Stimulated activated CD8-positive, alpha-beta memory T cell treated with anti-CD3 and anti-CD28 coated beads, Interleukin-7, amount 100 ng/mL, for 24 hours (primary cell): ENCODE results near the gene RPL22.
A peak's percentile ranks its signal among the peaks of the same experiment; 100 is the strongest.

Experiments used
- DNase-seq: peaks from one replicate; pipeline ENCODE4 v3.0.0-alpha.2; 2020; ENCODE audit warnings: low read depth

The RPL22 gene

DNA sequence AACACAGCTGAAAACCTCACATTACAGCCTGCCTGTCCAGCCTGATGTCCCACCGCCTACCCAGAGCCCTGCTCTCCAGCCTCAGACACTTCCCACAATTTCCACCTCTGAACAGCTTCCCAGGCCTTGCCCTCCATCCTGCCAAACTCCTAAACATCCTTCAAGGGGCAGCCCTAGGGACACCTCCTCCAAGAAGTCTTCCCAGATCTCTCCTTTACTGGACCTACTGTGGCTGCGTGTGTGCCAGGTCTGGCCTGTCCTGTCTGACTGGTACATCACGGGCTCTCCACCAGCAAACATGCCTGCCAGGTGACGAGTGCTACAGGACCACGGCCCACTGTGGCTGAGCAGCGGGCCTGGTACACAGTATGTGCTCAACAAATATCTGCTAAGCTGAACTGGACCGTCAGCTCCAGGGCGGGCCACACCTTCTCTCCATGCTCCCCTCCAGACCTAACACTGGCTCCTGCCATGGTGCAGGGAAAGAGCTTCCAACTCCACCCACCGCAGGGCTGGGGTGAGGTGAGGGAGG is 48.0 kb downstream of the RPL22 start:
- no peak for DNase-seq

DNA sequence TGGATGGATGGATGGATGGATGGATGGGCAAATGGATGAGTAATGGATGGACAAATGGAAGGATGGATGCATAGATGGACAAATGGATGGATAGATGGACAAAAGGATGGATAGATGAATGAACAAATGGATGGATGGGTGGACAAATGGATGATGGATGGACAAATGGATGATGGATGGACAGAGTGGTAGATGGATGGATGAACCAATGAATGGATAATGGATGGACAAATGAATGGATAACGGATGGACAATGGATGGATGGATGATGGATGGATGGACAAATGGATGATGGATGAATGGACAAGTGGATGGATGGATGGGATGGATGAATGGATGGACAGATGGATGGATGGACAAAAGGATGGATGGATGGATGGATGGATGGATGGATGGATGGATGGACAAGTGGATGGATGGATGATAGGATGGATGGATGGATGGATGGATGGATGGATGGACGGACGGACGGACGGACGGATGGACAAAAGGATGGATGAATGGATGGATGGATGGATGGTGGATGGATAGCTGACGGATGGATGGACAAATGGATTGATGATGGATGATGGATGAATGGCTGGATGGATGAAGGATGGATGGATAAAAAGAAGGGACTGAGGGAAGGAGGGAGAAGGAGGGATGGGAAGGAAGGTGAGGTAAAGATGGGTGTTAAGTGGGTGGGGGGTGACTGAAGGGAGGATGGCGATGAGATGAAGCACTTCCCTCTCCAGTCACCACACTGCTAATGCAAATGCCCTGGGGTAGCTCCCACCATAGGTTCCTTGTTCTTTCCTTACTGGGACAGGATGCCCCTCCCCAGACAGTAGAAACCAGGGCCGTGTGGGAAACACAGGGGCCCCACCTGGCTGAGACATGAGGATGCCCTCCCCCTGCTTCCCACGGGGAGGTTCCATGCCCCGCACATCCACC is 49.1 kb downstream of the RPL22 start:
- no peak for DNase-seq

DNA sequence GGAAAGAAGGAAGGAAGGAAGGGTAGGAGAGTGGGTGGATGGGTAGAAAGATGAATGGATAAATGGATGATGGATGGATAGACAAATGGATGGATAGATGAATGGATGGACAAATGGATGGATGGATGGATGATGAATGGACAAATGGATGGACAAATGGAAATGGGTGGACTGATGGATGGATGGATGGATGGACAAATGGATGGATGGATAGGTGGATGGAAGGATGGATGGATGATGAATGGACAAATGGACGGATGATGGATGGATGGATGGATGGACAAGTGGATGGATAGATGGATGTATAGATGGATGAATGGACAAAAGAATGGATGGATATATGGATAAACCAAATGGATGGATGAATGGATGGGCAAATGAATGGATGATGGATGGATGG is 49.8 kb downstream of the RPL22 start:
- no peak for DNase-seq

DNA sequence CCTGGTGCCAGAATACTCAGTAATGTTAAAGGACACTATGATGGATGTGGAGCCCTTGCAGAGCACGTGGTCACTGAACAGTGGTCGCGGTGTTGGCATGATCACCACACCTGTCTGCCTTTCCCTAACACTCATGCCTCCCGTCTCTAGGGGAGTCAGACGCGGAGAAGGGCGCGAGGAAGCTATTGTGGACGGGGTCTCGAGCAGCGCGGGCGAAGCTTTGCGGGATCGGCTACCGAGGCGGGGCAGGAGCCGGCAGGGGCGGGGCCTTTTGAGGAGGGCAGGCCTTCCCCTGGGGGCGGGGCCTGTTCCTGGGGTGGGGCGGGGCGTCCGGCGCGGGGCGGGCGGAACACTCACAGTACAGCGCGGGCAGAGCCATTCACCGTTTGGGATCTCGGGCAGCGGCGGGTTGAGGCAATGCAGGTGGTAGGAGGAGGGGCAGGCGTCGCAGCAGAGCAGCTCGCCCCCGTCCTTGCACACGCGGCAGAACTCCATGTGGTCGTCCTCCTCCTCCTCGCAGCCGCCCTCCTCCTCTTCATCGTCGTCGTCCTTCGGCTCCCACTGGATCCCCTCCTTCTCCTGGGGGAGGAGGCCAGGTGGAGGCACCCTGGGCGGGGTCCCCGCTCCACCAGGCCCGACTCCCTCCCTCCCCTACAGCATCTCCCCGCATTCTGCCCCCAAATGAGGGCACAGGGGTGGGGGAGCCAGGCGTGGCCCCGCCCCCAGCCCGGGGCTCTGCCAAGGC is 50.7 kb downstream of the RPL22 start:
- DNase-seq = peak; percentile 55

DNA sequence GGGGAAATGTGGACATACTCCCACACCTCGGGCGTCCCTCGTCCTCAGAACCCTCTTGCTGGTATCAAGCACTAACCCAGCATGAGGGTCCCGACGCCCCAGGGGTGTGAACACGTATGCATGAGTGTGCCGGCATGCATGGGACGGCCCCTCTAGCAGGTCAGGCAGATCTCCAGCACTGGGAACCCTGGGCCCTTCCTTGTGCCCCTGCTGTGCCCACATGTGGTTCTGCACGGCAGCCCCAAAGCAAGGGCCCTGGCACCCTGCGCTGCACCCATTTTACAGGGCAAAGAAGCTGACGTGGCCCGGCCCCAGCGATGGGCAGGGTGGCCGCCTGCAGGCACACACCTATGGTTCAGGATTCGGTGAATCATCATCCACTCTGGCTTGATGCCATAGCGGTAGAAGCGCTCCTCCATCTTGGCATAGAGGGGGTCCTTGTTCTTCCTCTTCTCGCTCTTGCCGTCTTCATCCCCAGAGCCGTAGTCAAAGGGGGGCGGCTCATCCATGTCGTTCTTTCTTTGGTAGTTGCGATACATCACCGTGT is 53.5 kb downstream of the RPL22 start:
- DNase-seq = no peak

DNA sequence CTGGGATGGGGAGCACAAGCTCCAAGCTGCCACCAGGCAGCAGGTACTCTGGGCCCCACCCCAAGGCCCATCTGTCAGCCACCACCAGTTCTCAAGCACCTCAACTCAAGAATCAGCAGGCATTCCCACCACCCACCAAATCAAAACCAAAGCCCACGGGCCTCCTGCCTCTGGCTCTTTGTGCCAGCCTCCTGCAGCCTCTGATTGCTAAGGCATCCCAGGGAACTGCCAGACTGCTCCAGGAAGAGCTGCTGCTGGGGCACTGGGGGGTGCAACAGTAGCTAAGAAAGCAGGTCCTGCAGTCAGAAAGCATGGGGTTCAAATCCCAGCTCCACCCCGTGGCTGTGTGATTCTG is 54.0 kb downstream of the RPL22 start:
- no peak for DNase-seq

DNA sequence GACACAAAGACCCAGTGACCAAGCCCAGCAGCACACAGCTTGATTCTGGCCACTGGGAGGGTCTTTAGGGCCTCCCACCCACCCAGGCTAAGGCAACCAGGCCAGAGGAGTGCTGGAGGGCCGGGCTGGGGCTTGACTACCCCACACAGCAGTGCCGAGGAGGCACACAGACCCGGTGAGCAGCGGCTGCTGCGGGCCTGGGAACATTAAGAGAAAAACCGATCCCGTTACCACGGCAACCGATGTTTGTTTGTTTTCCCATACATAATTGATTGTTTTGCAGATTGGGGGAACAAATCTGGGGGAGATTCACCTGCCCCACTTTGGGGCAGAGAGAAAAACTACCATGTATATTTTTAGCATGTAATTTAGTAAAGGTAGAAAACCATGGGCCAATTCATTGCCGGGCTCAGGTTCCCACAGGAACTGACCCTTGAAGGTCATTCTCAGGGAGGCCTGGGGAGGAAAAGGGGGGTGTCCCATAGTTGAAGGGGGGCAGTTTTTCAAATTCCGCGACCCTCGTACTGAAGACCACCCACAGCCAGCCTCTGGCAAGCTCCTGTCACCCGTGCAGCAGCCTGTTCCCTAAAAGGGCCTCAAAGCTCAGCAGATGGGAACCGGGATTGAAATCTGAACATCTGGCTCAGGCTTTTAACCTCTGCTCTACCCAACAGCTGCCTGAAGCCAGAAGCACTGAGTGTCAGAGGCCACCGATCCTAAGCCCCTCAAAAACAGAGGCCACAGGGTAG is 54.6 kb downstream of the RPL22 start:
- DNase-seq = no peak

DNA sequence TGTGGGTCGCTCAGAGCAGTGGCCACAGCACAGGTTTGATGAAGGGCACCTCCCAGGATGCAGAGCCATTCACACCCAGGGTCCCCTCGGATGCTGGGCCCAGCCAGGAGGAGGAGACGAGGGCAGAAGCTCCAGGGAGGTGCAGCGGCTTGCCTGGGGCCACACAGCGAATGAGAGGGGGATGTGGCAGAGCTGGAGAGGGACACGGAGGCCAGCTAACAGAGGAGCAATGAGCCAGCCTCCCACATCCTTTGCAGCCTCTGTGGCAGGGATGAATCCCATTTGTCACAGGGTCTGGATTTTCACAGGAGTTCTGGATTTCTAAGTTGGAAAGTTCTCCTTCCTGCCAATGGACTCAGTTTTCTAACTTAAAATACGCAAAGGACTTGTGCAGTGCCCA is 55.2 kb downstream of the RPL22 start:
- DNase-seq = no peak

DNA sequence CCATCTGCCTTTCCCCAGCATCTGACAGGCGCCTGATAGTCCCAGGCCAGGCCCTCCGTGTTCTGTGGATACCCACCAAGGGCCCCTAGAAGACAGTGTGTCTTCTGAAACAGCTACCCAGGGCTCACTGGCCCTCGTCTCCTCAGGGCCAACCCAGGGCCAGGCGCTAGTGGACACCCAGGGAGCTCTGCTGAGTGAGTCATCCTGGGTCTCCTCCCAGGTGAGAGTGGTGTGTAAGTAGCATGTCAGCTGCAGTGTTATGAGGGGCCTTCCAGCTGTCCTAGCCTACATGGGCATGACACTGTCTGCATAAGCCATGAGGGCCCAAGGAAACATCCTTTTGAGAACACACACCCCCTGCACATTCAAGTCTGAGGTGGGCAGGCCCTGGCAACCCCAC is 56.0 kb downstream of the RPL22 start:
- DNase-seq = no peak

DNA sequence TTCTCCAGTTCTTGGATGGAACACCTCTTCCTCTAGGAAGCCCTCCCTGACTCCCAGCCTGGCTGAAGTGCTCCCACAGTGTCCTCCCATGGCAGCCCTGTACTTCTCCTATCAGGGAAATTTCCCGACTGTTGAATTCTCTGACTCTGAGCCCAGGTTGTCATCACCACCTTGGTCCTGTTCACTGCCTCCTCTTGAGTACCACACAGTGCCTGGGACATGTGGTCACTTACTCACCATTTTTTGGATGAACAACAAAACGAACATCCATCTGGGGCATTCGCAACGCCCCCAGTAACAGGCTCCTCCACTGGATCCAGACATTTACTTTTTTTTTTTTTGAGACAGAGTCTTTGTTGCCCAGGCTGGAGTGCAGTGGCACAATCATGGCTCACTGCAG is 56.7 kb downstream of the RPL22 start:
- no peak for DNase-seq

DNA sequence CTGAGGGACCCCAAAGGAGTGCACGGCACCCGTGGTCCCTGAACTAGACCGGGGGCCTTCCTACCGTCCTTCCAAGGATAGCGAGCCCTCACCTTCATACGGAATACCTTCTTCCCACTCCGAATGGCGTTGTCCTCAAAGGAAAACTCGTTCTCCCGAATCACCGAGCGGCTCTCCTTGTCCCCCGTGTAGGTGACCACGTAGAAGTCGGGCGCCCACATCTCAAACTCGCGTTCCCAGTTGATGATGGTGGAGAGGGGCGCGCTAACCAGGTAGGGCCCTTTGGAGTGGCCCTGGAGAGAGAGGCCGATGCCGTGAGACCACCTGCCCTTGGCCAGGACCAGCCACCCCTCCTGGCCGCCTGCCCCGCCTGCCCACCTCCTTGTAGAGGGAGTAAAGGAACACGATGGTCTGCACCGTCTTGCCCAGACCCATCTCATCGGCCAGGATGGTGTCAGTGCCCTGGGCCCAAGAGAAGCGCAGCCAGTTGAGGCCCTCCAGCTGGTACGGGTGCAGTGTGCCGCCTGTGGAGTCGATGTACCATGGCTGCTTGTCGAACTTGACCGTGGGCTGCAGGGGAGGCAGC is 57.3 kb downstream of the RPL22 start:
- DNase-seq = no peak

DNA sequence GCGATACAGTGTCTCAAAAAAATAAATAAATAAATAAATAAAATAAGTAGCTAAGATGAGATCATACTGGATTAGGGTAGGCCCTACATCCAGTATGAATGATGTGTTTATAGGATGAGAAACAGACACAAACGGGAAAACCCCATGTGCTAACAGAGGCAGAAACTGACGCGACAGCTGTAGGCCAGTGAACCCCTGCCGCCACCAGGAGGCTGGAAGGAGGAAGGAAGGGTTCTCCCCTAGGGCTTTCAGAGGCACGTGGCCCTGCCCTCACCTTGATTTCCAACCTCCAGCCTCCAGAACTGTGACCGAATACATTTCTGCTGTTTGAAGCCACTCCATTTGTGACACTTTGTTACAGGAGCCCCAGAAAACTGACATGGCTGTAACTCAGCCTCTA is 57.8 kb downstream of the RPL22 start:
- DNase-seq = no peak

DNA sequence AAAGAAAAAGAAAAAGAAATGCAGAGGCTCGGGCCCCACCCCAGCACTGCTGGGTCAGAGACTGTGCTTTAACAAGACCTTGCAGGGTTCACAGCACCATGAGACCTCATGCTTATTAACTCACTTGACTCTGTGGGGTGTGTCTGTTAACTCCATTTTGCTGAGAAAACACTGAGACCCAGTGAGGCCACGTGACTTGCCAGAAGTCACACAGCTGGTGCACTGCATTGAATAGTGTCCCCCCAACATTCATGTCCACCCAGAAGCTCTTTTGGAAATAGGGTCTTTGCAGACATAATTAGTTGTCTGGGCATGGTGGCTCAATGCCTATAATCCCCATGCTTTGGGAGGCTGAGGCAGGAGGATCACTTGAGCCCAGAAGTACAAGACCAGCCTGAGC is 59.0 kb downstream of the RPL22 start:
- DNase-seq = no peak

DNA sequence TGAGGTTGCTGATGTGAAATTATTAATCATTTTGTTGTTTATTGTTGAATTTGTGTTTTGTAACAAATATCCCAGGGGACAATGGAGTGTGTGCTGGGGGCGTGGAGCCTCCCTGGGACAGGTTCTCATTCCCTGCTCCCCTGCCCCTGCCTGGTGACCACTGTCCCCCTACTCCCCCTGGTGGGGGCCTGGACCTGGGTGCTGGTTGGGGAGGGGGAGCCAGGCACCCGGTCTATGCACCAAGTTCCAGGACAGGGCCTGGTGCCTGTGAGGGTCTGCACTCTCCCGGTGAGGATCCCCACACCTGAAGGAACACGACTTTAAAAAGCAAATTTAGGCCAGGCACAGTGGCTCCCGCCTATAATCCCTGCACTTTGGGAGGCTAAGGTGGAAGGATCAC is 61.6 kb downstream of the RPL22 start:
- DNase-seq = no peak

DNA sequence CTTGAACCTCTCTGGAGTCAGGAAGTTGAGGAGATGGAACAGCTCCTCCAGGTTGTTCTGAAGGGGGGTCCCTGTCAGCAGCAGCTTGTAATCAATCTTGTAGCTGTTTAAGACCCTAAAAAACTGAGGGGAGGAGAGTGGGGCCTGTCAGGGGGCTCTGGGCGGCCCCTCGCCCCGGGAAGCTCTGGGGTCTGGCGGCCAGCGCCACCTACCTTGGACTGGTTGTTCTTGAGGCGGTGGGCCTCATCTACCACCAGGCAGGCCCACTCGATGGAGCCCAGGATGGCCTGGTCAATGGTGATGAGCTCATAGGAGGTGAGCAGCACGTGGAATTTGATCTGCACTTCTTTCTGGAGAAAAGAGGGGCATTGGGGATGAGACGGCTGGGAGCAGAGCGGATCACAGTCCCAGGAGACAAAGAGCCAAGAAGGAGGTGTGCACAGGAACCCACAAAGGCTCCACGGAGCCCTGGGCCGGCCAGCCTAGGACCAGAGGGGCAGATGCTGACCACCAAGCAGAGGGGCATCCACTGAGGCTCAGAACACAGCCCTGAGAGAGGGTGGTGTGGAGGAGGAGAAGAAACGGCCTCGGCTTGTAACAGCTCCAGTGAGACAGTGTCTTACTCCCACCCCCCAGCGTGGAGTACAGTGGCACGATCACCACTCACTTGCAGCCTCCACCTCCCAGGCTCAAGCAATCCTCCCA is 62.7 kb downstream of the RPL22 start:
- no peak for DNase-seq
